HepG2 (cell line): ENCODE data around the gene JTB. TPM values are rescaled to one million over a fixed set of nuclear protein-coding genes. Genes with fewer than 3 reads are reported as not detected.
A peak's percentile ranks its signal among the peaks of the same experiment; 100 is the strongest.

ENCODE experiments used
- DDIT3 ChIP-seq: sonication (generic); formaldehyde crosslinking; IDR thresholded peaks from 2 replicates; pipeline ENCODE4 v1.4.0; 2020; ENCODE audit warnings: mild to moderate bottlenecking, missing genetic modification reagents
- ELF1 ChIP-seq: sonication (generic); formaldehyde crosslinking; IDR thresholded peaks from 2 replicates; pipeline ENCODE4 v1.4.0; 2020; ENCODE audit warnings: missing genetic modification reagents
- HNRNPH1 ChIP-seq: fragments of 200-400 bp; formaldehyde crosslinking; optimal IDR thresholded peaks from 2 replicates; pipeline ENCODE3; 2017; ENCODE audit warnings: mild to moderate bottlenecking, low read depth, low read length
- HOXD1 ChIP-seq: sonication (generic); formaldehyde crosslinking; IDR thresholded peaks from 2 replicates; pipeline ENCODE4 v1.5.0; 2020; ENCODE audit warnings: missing genetic modification reagents
- MATR3 ChIP-seq: sonication (generic); formaldehyde crosslinking; IDR thresholded peaks from 2 replicates; pipeline ENCODE4 v1.4.0; 2020; ENCODE audit warnings: missing genetic modification reagents
- MBD4 ChIP-seq: IDR thresholded peaks from 2 replicates; pipeline ENCODE4 v1.6.1; 2012; ENCODE audit warnings: low read length, inconsistent platforms, borderline replicate concordance
- MEIS1 ChIP-seq: sonication (generic); formaldehyde crosslinking; IDR thresholded peaks from 2 replicates; pipeline ENCODE4 v1.9.0; 2021; ENCODE audit warnings: mild to moderate bottlenecking, missing genetic modification reagents, moderate library complexity, borderline replicate concordance
- PATZ1 ChIP-seq: sonication (generic); formaldehyde crosslinking; IDR thresholded peaks from 2 replicates; pipeline ENCODE4 v1.4.0; 2020; ENCODE audit warnings: missing genetic modification reagents
- RAD51 ChIP-seq: fragments of 450-650 bp; IDR thresholded peaks from 2 replicates; pipeline ENCODE4 v1.6.1; 2016; ENCODE audit warnings: borderline replicate concordance
- SOX13 ChIP-seq, 3 experiments: fragments of 450-650 bp in 1 of 3; sonication (generic) in 1 of 3; formaldehyde crosslinking in 1 of 3; IDR thresholded peaks in 2 of 3; conservative IDR thresholded peaks in 1 of 3; 2 replicates each; pipeline versions ENCODE4 v1.5.0 to v1.6.1; 2016 to 2020; ENCODE audit warnings: antibody characterized with exemption in 1 of 3, mild to moderate bottlenecking in 1 of 3, missing compliant biosample characterization in 1 of 3, missing genetic modification reagents in 1 of 3, moderate library complexity in 1 of 3
- SRY ChIP-seq: sonication (generic); formaldehyde crosslinking; IDR thresholded peaks from 2 replicates; pipeline ENCODE4 v1.8.0; 2022; ENCODE audit warnings: mild to moderate bottlenecking, missing genetic modification reagents
- TBX3 ChIP-seq: fragments of 450-650 bp; IDR thresholded peaks from 2 replicates; pipeline ENCODE4 v1.6.1; 2017; ENCODE audit warnings: antibody characterized with exemption, mild to moderate bottlenecking, inconsistent platforms, borderline replicate concordance
- TERF1 ChIP-seq: sonication (generic); formaldehyde crosslinking; IDR thresholded peaks from 2 replicates; pipeline ENCODE4 v1.8.0; 2022; ENCODE audit warnings: mild to moderate bottlenecking, missing genetic modification reagents, moderate library complexity
- TFAP4 ChIP-seq: sonication (generic); IDR thresholded peaks from 2 replicates; pipeline ENCODE4 v1.6.1; 2016; ENCODE audit warnings: low read depth, borderline replicate concordance
- TOE1 ChIP-seq: sonication (generic); formaldehyde crosslinking; IDR thresholded peaks from 2 replicates; pipeline ENCODE4 v1.4.0; 2020; ENCODE audit warnings: mild to moderate bottlenecking, missing genetic modification reagents
- YY1 ChIP-seq: IDR thresholded peaks from 2 replicates; pipeline ENCODE4 v1.6.1; 2011; ENCODE audit warnings: low read length, low read depth, moderate library complexity, mild to moderate bottlenecking; ENCODE audit not compliant: insufficient read depth, insufficient replicate concordance
- ZFP37 ChIP-seq: sonication (generic); formaldehyde crosslinking; IDR thresholded peaks from 2 replicates; pipeline ENCODE4 v1.4.0; 2020; ENCODE audit warnings: missing genetic modification reagents, borderline replicate concordance
- ZFP62 ChIP-seq: sonication (generic); formaldehyde crosslinking; IDR thresholded peaks from 2 replicates; pipeline ENCODE4 v1.4.0; 2020; ENCODE audit warnings: missing genetic modification reagents
- ZKSCAN5 ChIP-seq: sonication (generic); formaldehyde crosslinking; IDR thresholded peaks from 2 replicates; pipeline ENCODE4 v1.5.1; 2020; ENCODE audit warnings: mild to moderate bottlenecking, missing genetic modification reagents
- ZNF276 ChIP-seq: sonication (generic); formaldehyde crosslinking; IDR thresholded peaks from 2 replicates; pipeline ENCODE4 v1.4.0; 2020; ENCODE audit warnings: mild to moderate bottlenecking, low read depth, missing genetic modification reagents
- ZNF567 ChIP-seq: sonication (generic); formaldehyde crosslinking; IDR thresholded peaks from 2 replicates; pipeline ENCODE4 v1.8.1; 2023; ENCODE audit warnings: mild to moderate bottlenecking, missing genetic modification reagents, borderline replicate concordance
- ZNF782 ChIP-seq: sonication (generic); formaldehyde crosslinking; IDR thresholded peaks from 2 replicates; pipeline ENCODE4 v1.4.0; 2020; ENCODE audit warnings: missing genetic modification reagents, mild to moderate bottlenecking, borderline replicate concordance
- ZNF790 ChIP-seq: sonication (generic); formaldehyde crosslinking; IDR thresholded peaks from 2 replicates; pipeline ENCODE4 v1.8.0; 2022; ENCODE audit warnings: missing genetic modification reagents, mild to moderate bottlenecking, borderline replicate concordance
- ZSCAN21 ChIP-seq: sonication (generic); formaldehyde crosslinking; IDR thresholded peaks from 2 replicates; pipeline ENCODE4 v1.8.0; 2022; ENCODE audit warnings: mild to moderate bottlenecking, missing genetic modification reagents, moderate library complexity, borderline replicate concordance
- ZSCAN29 ChIP-seq: sonication (generic); formaldehyde crosslinking; conservative IDR thresholded peaks from 2 replicates; pipeline ENCODE4 v1.4.0; 2020; ENCODE audit warnings: mild to moderate bottlenecking, missing genetic modification reagents
- polyA plus RNA-seq, 8 experiments: library from polyadenylated mRNA; depleted of rRNA in 3 of 8; stranded (reverse) in 7 of 8; unstranded in 1 of 8; fragments of >200 nt; fragmentation: Illumina TruSeq in 4 of 8; extraction: Trizol in 4 of 8; gene quantifications; 2 replicates each; pipeline versions ENCODE4 v1.2.1 to v1.2.3, GENCODE V29; 2011 to 2016; ENCODE audit warnings: low read depth in 4 of 8, missing spikeins in 1 of 8, mixed read lengths in 1 of 8; ENCODE audit not compliant: insufficient read depth in 1 of 8
- total RNA-seq, 5 experiments: library from RNA; depleted of rRNA; stranded (reverse); fragments of >200 nt; fragmentation: Illumina TruSeq; extraction: Trizol; gene quantifications; 2 replicates each; pipeline ENCODE4 v1.2.3, GENCODE V29; 2016; ENCODE audit warnings: low read depth in 1 of 5

Gene JTB
- total and polyA plus RNA-seq, 2 of the 13 experiments (the other 11 are each of a cell fraction or from before 2014, with no cell fraction given) = 96.7 to 99.2 TPM

GRCh38 chr1:153963850-153964331 lies 13.6 kb downstream of the JTB start (continued):
- TF ChIP-seq PATZ1 = peak; percentile 92
- no peak for TF ChIP-seq TERF1
- TF ChIP-seq SRY = 0 out of 2 replicates have a peak, but pooled peaks have one; percentile 26
- no peak for TF ChIP-seq HNRNPH1
- TF ChIP-seq ZNF276 = no peak; the same call in 1 of the 2 replicates
- no peak for TF ChIP-seq ELF1 (CRISPR knock-in tag)
- TF ChIP-seq YY1 = no peak
- no peak for TF ChIP-seq ZSCAN29 (CRISPR knock-in tag)
- TF ChIP-seq ZKSCAN5 (CRISPR knock-in tag) = no peak
- no peak for TF ChIP-seq ZSCAN21
- TF ChIP-seq TBX3 = no peak
- no peak for TF ChIP-seq RAD51
- TF ChIP-seq ZNF782 (CRISPR knock-in tag) = no peak
- peak; percentile 23; the same call in 1 of the 2 replicates for TF ChIP-seq TFAP4
- no peak for TF ChIP-seq ZFP62 (CRISPR knock-in tag)
- TF ChIP-seq TOE1 = no peak
- 0 out of 2 replicates have a peak, but pooled peaks have one; percentile 3 for TF ChIP-seq ZNF790 (CRISPR knock-in tag)
- no peak for TF ChIP-seq ZFP37 (CRISPR knock-in tag)
- no peak for TF ChIP-seq MBD4
- TF ChIP-seq DDIT3 = no peak
- TF ChIP-seq MATR3 (CRISPR knock-in tag) = no peak
- no peak for TF ChIP-seq SOX13 (IDR thresholded peaks at IDR 0.05)
- no peak for TF ChIP-seq SOX13 (CRISPR knock-in tag; conservative IDR thresholded peaks at IDR 0.05 in 1 of 2, IDR thresholded peaks at IDR 0.05 in 1 of 2)
- TF ChIP-seq MEIS1 (CRISPR knock-in tag) = no peak
- TF ChIP-seq HOXD1 = no peak
- TF ChIP-seq ZNF567 (CRISPR knock-in tag) = no peak
